ENCODE measurements around the gene PFN2. TPM values are rescaled to one million over a fixed set of nuclear protein-coding genes. Genes with fewer than 3 reads are reported as not detected.

Gene PFN2
- total RNA-seq, 1 donor from 2014 or later = 429 TPM

GRCh38 chr3:150005243-150006112 is 34.8 kb upstream of the PFN2 start:
- peaks cover 9% of the 10 kb centered on the region for H3K9me3 Mint-ChIP-seq (ENCODE audit: unreplicated experiment)
- DNase-seq (ENCODE audit: extremely low spot score, unreplicated experiment) = no peak
- no peak overlapping the region for H3K4me3 Mint-ChIP-seq (ENCODE audit: unreplicated experiment)
- H3K27me3 Mint-ChIP-seq (ENCODE audit: unreplicated experiment) = no peaks in the 10 kb centered on the region
- peaks cover 21% of the 10 kb centered on the region for H3K4me1 Mint-ChIP-seq (ENCODE audit: unreplicated experiment)
- H3K36me3 Mint-ChIP-seq (ENCODE audit: unreplicated experiment) = peaks cover 3% of the 10 kb centered on the region
- TF ChIP-seq, protein P1, sequence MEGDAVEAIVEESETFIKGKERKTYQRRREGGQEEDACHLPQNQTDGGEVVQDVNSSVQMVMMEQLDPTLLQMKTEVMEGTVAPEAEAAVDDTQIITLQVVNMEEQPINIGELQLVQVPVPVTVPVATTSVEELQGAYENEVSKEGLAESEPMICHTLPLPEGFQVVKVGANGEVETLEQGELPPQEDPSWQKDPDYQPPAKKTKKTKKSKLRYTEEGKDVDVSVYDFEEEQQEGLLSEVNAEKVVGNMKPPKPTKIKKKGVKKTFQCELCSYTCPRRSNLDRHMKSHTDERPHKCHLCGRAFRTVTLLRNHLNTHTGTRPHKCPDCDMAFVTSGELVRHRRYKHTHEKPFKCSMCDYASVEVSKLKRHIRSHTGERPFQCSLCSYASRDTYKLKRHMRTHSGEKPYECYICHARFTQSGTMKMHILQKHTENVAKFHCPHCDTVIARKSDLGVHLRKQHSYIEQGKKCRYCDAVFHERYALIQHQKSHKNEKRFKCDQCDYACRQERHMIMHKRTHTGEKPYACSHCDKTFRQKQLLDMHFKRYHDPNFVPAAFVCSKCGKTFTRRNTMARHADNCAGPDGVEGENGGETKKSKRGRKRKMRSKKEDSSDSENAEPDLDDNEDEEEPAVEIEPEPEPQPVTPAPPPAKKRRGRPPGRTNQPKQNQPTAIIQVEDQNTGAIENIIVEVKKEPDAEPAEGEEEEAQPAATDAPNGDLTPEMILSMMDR (IDR thresholded peaks at IDR 0.05) = no peak
- peak overlapping the region; percentile 69 for H3K27ac Mint-ChIP-seq (ENCODE audit: unreplicated experiment)

- no peak overlapping the region for H3K4me3 Mint-ChIP-seq (ENCODE audit: unreplicated experiment)
- no peak overlapping the region for H3K27ac Mint-ChIP-seq (ENCODE audit: unreplicated experiment)
- H3K4me1 Mint-ChIP-seq (ENCODE audit: unreplicated experiment) = peaks cover 14% of the 10 kb centered on the region
- peaks cover 3% of the 10 kb centered on the region for H3K36me3 Mint-ChIP-seq (ENCODE audit: unreplicated experiment)
- no peaks in the 10 kb centered on the region for H3K27me3 Mint-ChIP-seq (ENCODE audit: unreplicated experiment)
- no peak for DNase-seq (ENCODE audit: extremely low spot score, unreplicated experiment)
- peaks cover 14% of the 10 kb centered on the region for H3K9me3 Mint-ChIP-seq (ENCODE audit: unreplicated experiment)
- TF ChIP-seq, protein P1 (IDR thresholded peaks at IDR 0.05) = no peak
Observed at GRCh38 chr3:150000641-150001040, 29.9 kb upstream of the PFN2 start.

GRCh38 chr3:149999421-149999820 is 28.7 kb upstream of the PFN2 start:
- Mint-ChIP-seq H3K27ac (ENCODE audit: unreplicated experiment) (no peak overlapping the region), H3K27me3 (ENCODE audit: unreplicated experiment) (no peaks in the 10 kb centered on the region), H3K4me3 (ENCODE audit: unreplicated experiment) (no peak overlapping the region), H3K9me3 (ENCODE audit: unreplicated experiment) (peaks cover 24% of the 10 kb centered on the region), H3K4me1 (ENCODE audit: unreplicated experiment) (peaks cover 8% of the 10 kb centered on the region), H3K36me3 (ENCODE audit: unreplicated experiment) (peaks cover 14% of the 10 kb centered on the region)
- no peak for DNase-seq (ENCODE audit: extremely low spot score, unreplicated experiment)
- TF ChIP-seq, protein P1 (IDR thresholded peaks at IDR 0.05) = no peak

DNA sequence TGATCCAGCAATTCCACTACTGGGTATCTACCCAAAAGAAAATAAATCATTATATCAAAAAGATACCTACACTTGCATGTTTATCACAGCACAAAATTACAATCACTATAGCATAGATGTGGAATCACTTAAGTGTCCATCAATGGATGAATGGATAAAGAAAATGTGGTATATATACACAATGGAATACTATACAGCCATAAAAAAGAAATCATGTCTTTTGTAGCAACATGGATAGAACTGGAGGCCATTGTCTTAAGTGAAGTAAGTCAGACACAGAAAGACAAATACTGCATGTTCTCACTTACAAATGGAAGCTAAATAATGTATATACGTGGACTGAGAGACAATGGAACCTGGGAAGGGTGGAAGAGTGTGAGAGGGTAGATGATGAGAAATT is 28.3 kb upstream of the PFN2 start:
- TF ChIP-seq, protein P1 (IDR thresholded peaks at IDR 0.05) = no peak
- Mint-ChIP-seq H3K9me3 (ENCODE audit: unreplicated experiment) (peaks cover 24% of the 10 kb centered on the region), H3K4me3 (ENCODE audit: unreplicated experiment) (no peak overlapping the region), H3K27ac (ENCODE audit: unreplicated experiment) (no peak overlapping the region), H3K36me3 (ENCODE audit: unreplicated experiment) (peaks cover 14% of the 10 kb centered on the region), H3K27me3 (ENCODE audit: unreplicated experiment) (no peaks in the 10 kb centered on the region), H3K4me1 (ENCODE audit: unreplicated experiment) (peaks cover 8% of the 10 kb centered on the region)
- DNase-seq (ENCODE audit: extremely low spot score, unreplicated experiment) = no peak

- Mint-ChIP-seq H3K27me3 (ENCODE audit: unreplicated experiment) (no peaks in the 10 kb centered on the region), H3K36me3 (ENCODE audit: unreplicated experiment) (peaks cover 15% of the 10 kb centered on the region), H3K27ac (ENCODE audit: unreplicated experiment) (no peak overlapping the region), H3K4me1 (ENCODE audit: unreplicated experiment) (peaks cover 34% of the 10 kb centered on the region), H3K4me3 (ENCODE audit: unreplicated experiment) (no peak overlapping the region), H3K9me3 (ENCODE audit: unreplicated experiment) (peaks cover 17% of the 10 kb centered on the region)
- TF ChIP-seq, protein P1 (IDR thresholded peaks at IDR 0.05) = no peak
- no peak for DNase-seq (ENCODE audit: extremely low spot score, unreplicated experiment)
Observed at GRCh38 chr3:149992416-149993058, 21.8 kb upstream of the PFN2 start.

Measured in osteocyte (in vitro differentiated cells).